Glomerular endothelial cell (primary cell): ENCODE results near the gene IMMT. TPM values are rescaled to one million over a fixed set of nuclear protein-coding genes. Genes with fewer than 3 reads are reported as not detected.
"Not testable (repeated sequence)": the region's sequence is repeated elsewhere in the genome, so short reads cannot be mapped to it uniquely, and the experiment has no call there.

Experiments used
- DNase-seq: peaks from one replicate; pipeline ENCODE4 v3.0.0-alpha.2; 2011; ENCODE audit warnings: low read depth, low spot score; ENCODE audit errors: extremely low read depth
- total RNA-seq: library from RNA; depleted of rRNA; stranded (reverse); fragments of >200 nt; gene quantifications from 2 replicates; pipeline ENCODE4 v1.2.3, GENCODE V29; 2015

The IMMT gene
- total RNA-seq = 72.7 and 85.3 TPM in 2 replicates

DNA sequence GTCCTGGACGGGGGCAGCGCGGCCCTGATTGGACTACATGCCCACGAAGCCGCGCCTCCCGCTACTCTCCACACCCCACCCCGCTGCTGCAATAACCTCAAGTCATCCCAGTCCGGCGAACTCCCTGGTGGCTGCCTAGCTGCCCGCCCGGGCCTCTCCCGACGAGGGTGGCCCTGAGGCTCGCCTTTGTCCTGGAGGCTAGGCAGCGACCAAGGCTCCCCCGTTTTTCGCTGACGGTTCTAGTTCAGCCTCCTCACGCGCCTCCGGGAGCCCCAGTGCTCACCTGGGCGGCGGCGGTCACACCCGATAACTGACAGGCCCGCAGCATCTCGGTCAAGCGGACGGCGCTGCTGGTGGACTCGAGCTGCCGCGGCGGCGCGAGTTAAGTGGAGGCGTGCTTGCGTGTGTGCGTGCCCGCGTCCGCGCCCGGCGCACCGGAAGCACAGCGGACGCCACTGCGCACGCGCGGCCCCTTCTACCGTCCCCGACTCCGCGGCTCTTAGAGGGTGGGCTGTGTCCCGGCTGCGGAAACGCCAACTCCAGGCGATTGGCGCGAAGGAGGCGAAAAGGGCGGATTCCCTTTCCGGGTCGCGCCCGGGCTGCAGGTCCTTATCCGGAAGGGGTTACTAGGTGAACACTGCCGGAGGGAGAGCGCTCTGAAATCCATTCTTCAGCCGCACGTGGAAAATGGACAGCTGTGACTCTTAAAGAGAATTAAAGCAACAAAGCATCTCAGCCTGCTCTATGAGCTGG, at the start of gene IMMT:
Gene IMMT (minus strand): TSS at position 408 of the 753 bp plus-strand sequence. CDS start 80 bp downstream, at position 328.
- no peak for DNase-seq

- DNase-seq = not testable (repeated sequence)
Observed at GRCh38 chr2:86244781-86245180, 49.5 kb upstream of the IMMT start.

DNA sequence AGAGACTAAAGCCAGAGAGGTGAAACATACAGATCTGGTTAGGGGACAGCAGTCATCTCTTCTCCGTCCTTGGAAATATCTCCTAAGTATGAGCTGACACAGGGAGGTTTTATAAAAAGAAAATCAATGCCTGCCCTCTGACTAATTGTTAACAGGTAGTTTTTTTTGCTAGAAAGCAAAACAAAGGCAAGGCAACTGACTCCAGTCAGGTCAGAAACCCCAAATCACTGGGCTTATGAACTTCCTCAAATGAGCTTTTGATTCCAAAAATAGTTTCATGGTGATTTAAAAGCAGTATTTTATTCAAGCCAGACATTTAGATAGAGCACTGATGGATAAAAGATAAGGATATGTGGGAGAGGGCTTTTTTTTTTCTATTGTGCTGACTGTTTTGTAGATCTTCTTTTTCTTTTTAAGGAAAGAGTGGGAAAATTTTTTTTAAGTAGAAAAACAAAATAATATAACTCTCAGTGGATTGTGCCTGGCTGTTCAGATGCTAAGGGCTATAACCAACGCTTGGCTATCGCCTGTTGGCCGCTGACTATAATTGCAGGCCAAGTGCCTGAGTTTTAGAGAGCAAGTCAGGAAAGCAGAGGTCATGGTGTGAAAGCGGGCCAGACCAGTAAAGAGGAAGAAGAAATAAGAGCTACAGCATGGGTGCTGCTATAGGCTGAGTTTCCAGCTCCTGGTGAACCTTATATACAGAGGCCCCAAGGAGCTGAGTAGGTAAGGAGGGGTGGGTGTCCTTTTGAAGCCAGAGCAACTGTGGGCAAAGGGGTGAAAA, 48.9 kb upstream of the IMMT start:
- no peak for DNase-seq

GRCh38 chr2:86243272-86243671, 48.0 kb upstream of the IMMT start:
- no peak for DNase-seq

DNA sequence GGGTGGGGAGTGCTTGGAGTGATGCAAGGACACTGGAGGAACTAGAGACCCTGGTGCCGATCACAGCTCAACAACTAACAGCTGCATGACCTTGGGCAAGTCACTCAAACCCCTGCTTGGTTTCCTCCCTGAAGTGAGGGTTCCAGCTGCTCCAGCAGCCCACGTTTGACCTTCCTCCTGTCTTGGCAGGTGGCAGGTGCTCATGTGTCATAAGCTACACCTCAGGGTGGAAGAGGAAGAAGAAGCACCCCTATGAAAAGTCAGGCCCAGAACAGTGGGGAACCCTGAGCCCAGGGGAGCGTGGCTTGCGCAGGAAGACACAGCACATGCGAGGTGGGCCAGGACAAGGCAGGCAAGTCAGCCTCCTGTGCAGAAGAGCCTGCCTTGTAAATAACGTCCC, 46.3 kb upstream of the IMMT start:
- no peak for DNase-seq

- no peak for DNase-seq
Observed at GRCh38 chr2:86240251-86240650, 45.0 kb upstream of the IMMT start.

DNA sequence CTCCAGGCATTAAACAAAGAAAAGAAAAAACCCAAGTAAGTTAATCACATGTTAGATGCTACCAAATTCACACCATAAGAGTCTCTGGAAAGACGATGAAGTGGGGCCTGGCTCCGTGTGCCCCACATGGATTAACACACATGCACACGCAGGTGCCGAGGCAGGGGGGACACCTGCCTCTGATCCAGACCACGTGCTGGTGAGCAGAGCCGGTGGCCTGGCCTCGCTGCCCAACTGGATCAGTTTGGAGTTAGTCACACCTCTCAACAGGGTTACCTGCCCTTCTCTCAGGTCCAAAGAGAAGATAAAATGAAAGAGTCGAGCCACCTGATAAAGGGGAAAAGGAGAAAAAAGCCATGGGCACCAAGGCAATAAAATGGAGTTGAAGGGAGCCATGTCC, 44.5 kb upstream of the IMMT start:
- no peak for DNase-seq

GRCh38 chr2:86239326-86239725, 44.1 kb upstream of the IMMT start:
- DNase-seq = no peak

- no peak for DNase-seq
Observed at GRCh38 chr2:86238354-86238753, 43.1 kb upstream of the IMMT start.

- DNase-seq = no peak
Observed at GRCh38 chr2:86237172-86237571, 41.9 kb upstream of the IMMT start.

GRCh38 chr2:86235196-86235980, 40.1 kb upstream of the IMMT start:
- no peak for DNase-seq

- no peak for DNase-seq
Observed at GRCh38 chr2:86234563-86235131, 39.4 kb upstream of the IMMT start.

- DNase-seq = no peak
Observed at GRCh38 chr2:86233436-86233835, 38.2 kb upstream of the IMMT start.

DNA sequence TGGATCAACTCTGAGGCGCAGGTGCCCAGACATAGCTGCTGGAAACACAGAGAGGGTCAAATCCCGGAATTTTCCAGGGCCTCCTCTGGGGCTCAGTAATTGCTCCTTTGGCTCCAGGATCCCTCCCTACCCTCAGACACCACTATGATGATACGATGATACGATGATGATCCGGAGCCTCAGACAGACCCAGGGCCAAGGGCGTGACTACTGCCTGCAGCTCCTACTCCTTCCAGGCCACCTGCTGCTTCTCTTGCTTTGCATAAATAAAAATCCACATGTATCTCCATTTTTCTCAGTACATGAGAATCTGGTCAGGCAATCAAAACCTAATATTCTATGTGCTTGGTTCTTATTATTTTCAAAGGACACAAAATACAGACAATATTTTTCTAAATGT, 37.6 kb upstream of the IMMT start:
- DNase-seq = no peak

DNA sequence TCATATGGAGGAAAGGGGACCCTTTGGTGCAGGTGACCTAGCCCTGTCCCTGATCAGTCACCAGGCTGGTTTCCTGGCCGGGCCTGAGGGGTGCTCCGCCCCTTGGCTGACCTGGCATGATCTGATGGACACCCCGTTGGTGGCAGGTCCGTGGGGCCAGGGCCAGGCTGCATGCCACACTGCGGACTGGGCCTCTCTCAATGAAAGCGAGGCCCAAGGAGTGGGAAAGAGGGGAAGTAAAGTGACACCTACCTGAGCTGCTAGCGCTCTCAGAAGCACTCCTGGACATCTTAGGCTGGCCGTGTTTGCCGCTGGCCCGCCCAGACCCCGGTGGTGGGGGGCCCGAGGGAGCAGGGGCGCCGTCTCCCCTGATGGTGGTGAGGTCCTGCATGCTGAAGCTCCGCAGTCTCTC, 37.1 kb upstream of the IMMT start:
- DNase-seq = no peak

GRCh38 chr2:86231680-86232372, 36.6 kb upstream of the IMMT start:
- DNase-seq = no peak

GRCh38 chr2:86230961-86231360, 35.7 kb upstream of the IMMT start:
- DNase-seq = no peak

DNA sequence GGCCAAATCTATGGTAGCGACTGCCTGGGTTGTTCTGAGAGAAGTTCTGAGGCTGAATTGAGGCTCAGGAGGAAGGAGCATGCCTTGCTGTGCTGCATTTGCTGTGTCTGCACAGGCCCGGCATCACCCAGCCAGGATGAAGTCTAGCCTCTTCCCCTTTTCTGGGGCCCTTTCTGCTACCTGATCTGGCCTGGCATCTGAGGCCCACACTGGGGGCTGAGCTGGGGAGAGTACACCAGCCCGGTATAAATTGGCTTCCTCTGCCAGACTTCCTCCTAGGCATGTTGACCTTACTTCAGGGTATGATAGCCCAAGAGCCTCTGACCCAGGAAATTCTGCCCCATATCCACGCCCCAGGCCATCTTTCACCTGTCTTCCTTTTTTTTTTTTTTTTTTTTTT, 34.0 kb upstream of the IMMT start:
- DNase-seq = no peak

DNA sequence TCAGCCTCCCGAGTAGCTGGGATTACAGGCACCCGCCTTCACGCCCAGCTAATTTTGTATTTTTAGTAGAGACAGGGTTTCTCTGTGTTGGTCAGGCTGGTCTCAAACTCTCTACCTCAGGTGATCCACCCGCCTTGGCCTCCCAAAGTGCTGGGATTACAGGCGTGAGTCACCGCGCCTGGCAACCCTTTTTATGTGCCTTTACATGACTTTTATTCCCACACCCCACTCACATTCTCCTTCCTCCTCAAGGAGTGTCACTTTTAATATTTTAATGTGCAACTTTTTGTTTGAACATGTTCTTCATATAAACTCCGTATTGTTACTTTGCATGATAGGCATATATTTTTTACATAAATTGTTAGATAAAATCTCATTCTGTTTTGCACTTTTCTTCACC, 33.3 kb upstream of the IMMT start:
- DNase-seq = not testable (repeated sequence)

DNA sequence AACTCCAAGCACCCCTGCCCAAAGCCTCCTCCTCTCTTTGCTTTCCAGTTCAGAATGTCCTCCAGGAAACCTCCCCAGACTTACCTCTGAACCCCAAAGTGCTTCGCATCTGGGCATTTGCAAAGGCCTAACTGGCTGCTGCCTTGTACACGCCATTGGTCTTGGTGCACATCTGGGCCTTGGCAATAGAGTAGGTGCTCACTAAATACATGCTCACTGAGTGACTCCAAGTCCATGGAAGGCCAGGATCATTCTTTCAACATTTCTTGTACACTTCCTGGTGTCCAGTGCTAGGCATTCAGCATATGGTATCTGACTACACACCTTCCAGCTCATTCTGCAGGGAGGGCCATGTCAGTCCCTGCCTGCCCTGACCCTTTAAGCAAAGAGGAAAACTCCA, 32.4 kb upstream of the IMMT start:
- no peak for DNase-seq
